GM12891 (cell line): ENCODE measurements around the gene IPPK.
"Not testable (repeated sequence)": the region's sequence is repeated elsewhere in the genome, so short reads cannot be mapped to it uniquely, and the experiment has no call there.

Experiments used
- DNase-seq: peaks from one replicate; pipeline ENCODE4 v3.0.0; 2011; ENCODE audit warnings: low spot score; ENCODE audit not compliant: insufficient read length
- FAIRE-seq: peaks from 2 replicates; lab custom pipeline; 2011; peaks lifted over from hg19 to GRCh38; lab: Jason Lieb, UNC
- PAX5 ChIP-seq: IDR thresholded peaks from 2 replicates; pipeline ENCODE4 v1.6.1; 2011; ENCODE audit warnings: low read length, moderate library complexity, mild to moderate bottlenecking; ENCODE audit not compliant: insufficient read depth, severe bottlenecking
- POLR2A ChIP-seq: IDR thresholded peaks from 2 replicates; pipeline ENCODE4 v1.6.1; 2011; ENCODE audit warnings: low read depth, low read length, control low read depth
- POLR2AphosphoS5 ChIP-seq: IDR thresholded peaks from 2 replicates; pipeline ENCODE4 v1.6.1; 2011; ENCODE audit warnings: low read depth, low read length, control low read depth
- POU2F2 ChIP-seq: IDR thresholded peaks from 2 replicates; pipeline ENCODE4 v1.6.1; 2011; ENCODE audit warnings: low read depth, mild to moderate bottlenecking, control low read depth, low read length, moderate library complexity
- SPI1 ChIP-seq: IDR thresholded peaks from 2 replicates; pipeline ENCODE4 v1.6.1; 2011; ENCODE audit warnings: low read depth, low read length, control low read depth
- TAF1 ChIP-seq: IDR thresholded peaks from 2 replicates; pipeline ENCODE4 v1.6.1; 2011; ENCODE audit warnings: low read depth, low read length, control low read depth

Gene IPPK

DNA sequence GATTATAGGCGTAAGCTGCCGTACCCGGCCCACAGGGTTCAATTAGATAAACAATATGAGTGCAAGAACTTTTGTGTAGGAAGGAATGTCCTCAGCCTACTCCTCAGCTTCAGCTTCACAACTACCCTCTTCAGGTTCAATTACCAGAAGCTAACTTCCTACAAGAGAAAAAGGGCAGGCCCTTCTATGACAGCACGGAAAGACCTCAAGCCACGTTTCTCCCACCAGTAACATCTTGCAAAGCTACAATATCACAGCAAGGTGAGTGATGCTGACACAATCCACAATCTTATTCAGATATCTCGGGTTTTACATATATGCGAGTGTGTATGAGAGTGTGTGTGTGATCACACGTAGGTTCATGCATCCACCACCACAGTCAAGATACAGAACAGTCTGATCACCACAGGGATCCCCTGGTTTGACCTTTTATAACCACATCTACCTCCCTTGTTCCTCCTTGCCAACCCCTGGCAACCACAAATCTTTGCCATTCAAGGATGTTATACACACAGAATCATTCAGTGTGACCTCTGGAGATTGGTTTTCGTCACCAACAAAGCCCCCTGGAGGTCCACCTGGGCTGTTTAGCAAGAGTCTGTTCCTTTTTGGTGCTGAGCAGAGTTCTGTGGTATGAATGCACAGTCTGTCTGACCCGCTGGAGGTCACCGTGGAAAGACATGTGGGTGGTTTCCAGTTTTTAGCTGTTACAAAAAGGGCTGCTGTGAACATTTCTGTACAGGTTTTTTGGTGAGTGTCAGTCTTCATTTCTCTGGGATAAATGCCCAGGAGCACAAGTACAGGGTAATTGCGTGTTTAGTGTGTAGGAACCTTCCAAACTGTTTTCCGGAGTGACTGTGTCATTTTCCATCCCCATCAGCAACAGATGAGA lies 38.2 kb downstream of the IPPK start:
- DNase-seq: no peak
- peak; percentile 20 for FAIRE-seq
- TF ChIP-seq POU2F2 (0 out of 2 replicates have a peak, but pooled peaks have one; percentile 49), POLR2AphosphoS5 (no peak), SPI1 (no peak), TAF1 (no peak)

DNA sequence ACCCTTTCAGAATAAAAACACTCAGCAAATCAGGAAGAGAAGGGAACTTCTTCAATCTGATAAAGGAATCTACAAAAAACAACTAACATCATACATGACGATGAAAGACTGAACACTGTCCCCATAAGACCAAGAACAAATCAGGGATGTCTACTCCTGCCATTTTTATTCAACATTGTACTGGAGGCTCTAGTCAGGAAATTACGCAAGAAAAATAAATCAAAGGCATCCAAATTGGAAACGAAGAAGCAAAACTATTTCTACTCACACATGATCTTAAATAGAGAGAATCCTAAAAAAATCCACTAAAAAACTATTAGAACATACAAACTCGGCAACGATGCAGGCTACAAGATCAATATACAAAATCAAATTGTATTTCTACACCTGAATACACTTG lies 42.3 kb downstream of the IPPK start:
- no peak for DNase-seq
- TF ChIP-seq POU2F2 (no peak), POLR2A (no peak), PAX5 (no peak), POLR2AphosphoS5 (no peak), TAF1 (no peak), SPI1 (no peak)
- no peak for FAIRE-seq

DNA sequence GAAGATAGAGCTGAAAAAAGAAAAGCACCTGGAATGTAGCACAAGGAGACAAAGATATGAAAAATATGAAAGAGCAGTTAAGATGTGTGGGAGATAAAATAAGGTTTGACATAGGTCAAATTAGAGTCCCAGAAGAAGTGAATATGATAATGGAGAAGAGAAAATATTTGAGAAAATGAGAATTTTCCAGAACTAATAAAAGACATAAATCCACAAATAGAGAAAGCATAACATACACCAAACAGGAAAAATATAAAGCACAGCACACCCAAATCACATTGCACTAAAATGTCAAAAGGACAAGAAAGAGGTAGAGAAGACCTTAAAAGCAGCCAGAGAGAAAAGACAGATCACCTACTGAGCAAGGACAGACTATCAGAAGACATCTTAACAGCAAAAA lies 43.4 kb downstream of the IPPK start:
- FAIRE-seq: no peak
- no peak for DNase-seq
- TF ChIP-seq PAX5 (no peak), POU2F2 (no peak), POLR2AphosphoS5 (no peak), POLR2A (no peak), SPI1 (no peak), TAF1 (no peak)

DNA sequence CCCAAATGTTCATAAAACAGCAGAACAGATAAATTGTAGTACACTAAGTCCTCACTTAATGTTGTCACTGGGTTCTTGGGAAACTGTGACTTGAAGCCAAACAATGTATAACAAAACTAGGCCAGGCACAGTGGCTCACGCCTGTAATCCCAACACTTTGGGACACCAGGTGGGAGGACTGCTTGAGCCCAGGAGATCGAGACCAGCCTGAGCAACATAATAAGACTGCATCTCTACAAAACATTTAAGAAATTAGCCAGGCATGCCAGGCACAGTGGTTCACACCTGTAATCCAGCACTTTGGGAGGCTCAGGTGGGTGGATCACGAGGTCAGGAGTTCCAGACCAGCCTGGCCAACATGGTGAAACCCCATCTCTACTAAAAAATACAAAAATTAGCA lies 46.0 kb downstream of the IPPK start:
- not testable (repeated sequence) for FAIRE-seq, DNase-seq

DNA sequence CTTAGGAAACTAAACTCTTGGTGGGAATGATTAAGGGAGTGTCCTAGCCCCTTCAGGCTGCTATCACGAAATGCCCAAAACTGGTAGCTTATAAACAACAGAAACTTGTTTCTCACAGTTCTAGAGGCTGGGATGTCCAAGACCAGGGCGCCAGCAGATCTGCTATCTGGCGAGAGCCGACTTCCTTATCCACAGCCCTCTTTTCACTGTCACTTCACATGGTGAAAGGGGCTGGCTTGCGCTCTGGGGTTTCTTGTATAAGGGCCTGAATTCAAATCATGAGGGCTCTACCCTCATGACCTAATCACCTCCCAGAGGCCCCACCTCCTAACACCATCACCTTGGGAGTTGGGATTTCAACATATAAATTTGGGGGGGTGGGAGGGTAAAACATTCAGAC lies 49.1 kb downstream of the IPPK start:
- no peak for FAIRE-seq
- DNase-seq: no peak
- TF ChIP-seq SPI1: no peak
- no peak for TF ChIP-seq POLR2A
- no peak for TF ChIP-seq PAX5
- no peak for TF ChIP-seq POLR2AphosphoS5
- TF ChIP-seq POU2F2: no peak
- no peak for TF ChIP-seq TAF1

DNA sequence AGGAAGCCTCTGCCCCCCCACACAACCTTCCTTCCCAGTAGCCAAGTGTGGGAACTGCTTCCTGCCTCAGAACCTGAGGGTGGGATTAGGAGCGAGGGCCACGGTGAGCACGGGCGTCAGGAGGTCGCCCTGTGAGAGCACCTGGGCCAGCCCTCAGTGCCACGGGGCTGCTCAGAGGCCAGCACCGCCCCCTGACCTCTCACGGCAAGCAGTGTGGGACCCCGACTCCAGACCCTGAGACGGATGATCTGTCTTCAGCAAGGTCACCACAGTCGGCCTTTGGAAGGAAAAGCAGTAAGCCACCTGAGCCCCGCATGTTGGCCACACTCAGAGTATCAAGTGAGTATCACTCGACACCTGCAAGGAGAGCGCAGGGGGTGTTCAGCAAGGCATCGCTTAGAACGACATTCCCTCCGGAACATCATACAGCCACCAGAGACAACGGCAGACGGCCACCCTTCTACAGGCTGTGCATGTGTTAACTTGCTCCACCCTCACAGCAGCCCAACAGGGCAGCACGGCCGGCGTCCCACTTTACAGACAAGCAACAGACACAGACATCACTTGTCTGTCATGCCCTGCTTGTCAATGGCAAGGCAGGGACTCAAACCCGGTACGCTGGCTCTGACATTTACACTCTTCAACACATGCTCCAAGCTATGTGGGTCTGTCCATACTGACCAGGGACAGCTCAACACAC lies 50.2 kb downstream of the IPPK start:
- no peak for FAIRE-seq

DNA sequence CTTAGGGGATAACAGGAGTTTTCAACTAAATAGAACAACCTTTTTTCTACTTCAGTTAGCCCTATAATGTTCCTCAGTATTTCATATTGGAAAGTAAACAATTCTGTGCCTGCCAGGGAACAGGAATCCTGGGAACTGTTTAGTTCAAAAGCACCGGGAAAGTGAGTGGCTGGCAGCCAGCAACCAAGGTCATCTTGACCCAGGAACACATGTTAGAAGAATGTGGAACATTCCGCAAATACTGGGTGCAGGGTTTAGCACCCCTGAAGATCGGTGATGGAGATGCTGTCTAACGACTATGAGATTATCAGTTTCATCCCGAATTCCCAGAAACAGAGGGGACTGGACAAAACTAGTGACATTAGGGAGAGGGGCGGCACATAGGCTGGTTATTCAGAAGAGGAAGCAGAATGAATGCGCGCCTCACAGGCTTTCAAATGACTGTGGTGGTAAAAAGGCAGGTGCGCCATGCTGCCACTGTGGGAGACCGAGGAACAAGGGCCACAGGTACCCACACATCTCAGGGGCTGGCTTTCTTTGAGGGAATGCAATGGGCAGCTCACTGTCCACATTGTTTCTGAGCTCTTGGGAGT lies 51.2 kb downstream of the IPPK start:
- no peak for DNase-seq
- TF ChIP-seq SPI1: no peak
- no peak for TF ChIP-seq PAX5
- no peak for TF ChIP-seq POLR2AphosphoS5
- TF ChIP-seq TAF1: no peak
- no peak for TF ChIP-seq POU2F2
- TF ChIP-seq POLR2A: no peak
- no peak for FAIRE-seq

More for the DNA sequence above, 50.2 kb downstream of the IPPK start:
- no peak for TF ChIP-seq POLR2AphosphoS5
- no peak for TF ChIP-seq POU2F2
- no peak for TF ChIP-seq TAF1
- no peak for TF ChIP-seq PAX5
- TF ChIP-seq POLR2A: no peak
- no peak for TF ChIP-seq SPI1
- DNase-seq: no peak

DNA sequence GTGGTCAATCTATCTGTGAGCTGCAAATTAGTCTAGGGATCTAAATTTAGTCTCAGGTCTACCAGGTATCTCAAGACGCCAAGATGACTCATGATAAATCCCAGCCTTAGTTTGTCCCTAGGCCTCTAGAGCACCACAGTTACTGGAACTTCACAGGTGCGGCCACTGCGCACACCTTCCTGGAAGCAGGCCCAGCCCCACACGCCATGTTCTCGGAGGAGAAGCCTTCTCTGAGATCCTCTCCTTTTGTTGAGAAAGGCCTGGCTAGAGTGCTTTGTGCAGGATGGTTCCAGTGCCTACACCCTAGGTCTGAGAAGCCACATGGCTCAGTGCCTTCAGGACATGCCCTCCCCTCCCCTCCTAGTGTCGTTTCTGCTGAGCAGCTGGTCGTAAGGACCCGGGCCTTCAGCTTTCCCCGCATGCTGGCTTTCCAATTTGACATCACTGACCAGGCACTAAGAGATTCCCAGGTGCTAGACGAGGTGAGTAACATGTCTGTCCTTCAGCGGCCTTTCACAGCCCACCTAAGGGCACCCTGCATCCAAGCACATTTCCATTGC lies 51.9 kb downstream of the IPPK start:
- DNase-seq: no peak
- no peak for FAIRE-seq
- TF ChIP-seq PAX5: no peak
- no peak for TF ChIP-seq SPI1
- TF ChIP-seq POLR2AphosphoS5: no peak
- TF ChIP-seq POLR2A: no peak
- TF ChIP-seq POU2F2: no peak

DNA sequence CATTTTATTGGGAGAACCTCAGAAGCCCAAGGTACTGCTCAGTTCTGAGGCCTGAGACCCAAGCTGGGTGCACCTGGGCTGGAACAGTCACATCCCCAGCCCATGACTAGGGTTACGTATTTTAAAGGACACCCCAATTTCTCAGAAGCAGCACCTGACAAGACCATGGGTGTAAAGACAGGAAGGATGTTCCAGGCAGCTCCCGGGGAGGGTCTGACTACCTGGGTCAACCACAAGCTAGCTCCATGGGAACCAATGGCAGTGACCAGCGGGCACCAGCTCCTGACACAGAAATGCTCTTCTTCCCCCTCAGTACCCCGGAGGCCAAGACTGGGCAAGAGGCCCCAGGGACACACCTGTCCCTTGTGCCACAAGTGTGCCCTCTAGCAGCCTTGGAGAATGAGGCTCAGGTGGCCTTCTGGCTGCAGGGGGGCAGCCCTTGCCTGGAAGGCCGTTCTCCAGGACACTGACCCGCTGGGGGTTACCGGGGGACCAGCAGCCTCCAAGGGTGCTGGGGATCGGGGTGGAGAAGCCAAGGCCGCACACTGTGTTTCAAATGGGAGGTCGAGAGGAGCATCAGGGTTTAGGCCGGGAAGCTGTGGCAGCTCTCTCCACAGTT lies 52.6 kb downstream of the IPPK start:
- FAIRE-seq (no peak), DNase-seq (no peak)
- TF ChIP-seq POLR2A (no peak), TAF1 (no peak), POLR2AphosphoS5 (no peak), POU2F2 (no peak), PAX5 (no peak), SPI1 (no peak)
